Measurements from ENCODE around the gene IL23R.
"Not testable (repeated sequence)": the region's sequence is repeated elsewhere in the genome, so short reads cannot be mapped to it uniquely, and the experiment has no call there.

IL23R gene

GRCh38 chr1:67192902-67193301, 26.6 kb downstream of the IL23R start:
- no peak for DNase-seq (ENCODE audit: low spot score)

- DNase-seq (ENCODE audit: low spot score): no peak
Observed at GRCh38 chr1:67193704-67194103, 27.4 kb downstream of the IL23R start.

- no peak for DNase-seq (ENCODE audit: low spot score)
Observed at GRCh38 chr1:67194209-67194863, 28.1 kb downstream of the IL23R start.

- DNase-seq (ENCODE audit: low spot score): no peak
Observed at GRCh38 chr1:67200755-67201154, 34.5 kb downstream of the IL23R start.

GRCh38 chr1:67201891-67202290, 35.6 kb downstream of the IL23R start:
- no peak for DNase-seq (ENCODE audit: low spot score)

- DNase-seq (ENCODE audit: low spot score): no peak
Observed at GRCh38 chr1:67204298-67204980, 38.2 kb downstream of the IL23R start.

GRCh38 chr1:67207398-67207797, 41.1 kb downstream of the IL23R start:
- DNase-seq (ENCODE audit: low spot score): not testable (repeated sequence)

GRCh38 chr1:67208217-67208616, 42.0 kb downstream of the IL23R start:
- no peak for DNase-seq (ENCODE audit: low spot score)

GRCh38 chr1:67209521-67209920, 43.3 kb downstream of the IL23R start:
- DNase-seq (ENCODE audit: low spot score): no peak

GRCh38 chr1:67211589-67212563, 45.6 kb downstream of the IL23R start:
- no peak for DNase-seq (ENCODE audit: low spot score)

GRCh38 chr1:67213164-67213563, 46.9 kb downstream of the IL23R start:
- DNase-seq (ENCODE audit: low spot score): no peak

GRCh38 chr1:67213948-67214347, 47.7 kb downstream of the IL23R start:
- DNase-seq (ENCODE audit: low spot score): no peak

- DNase-seq (ENCODE audit: low spot score): no peak
Observed at GRCh38 chr1:67214420-67215174, 48.3 kb downstream of the IL23R start.

- DNase-seq (ENCODE audit: low spot score): no peak
Observed at GRCh38 chr1:67216401-67216800, 50.1 kb downstream of the IL23R start.

GRCh38 chr1:67217417-67217816, 51.2 kb downstream of the IL23R start:
- DNase-seq (ENCODE audit: low spot score): no peak

GRCh38 chr1:67217938-67218337, 51.7 kb downstream of the IL23R start:
- no peak for DNase-seq (ENCODE audit: low spot score)

- no peak for DNase-seq (ENCODE audit: low spot score)
Observed at GRCh38 chr1:67224856-67225255, 58.6 kb downstream of the IL23R start.

GRCh38 chr1:67226688-67227087, 60.4 kb downstream of the IL23R start:
- DNase-seq (ENCODE audit: low spot score): no peak

GRCh38 chr1:67227196-67227595, 60.9 kb downstream of the IL23R start:
- DNase-seq (ENCODE audit: low spot score): no peak

- no peak for DNase-seq (ENCODE audit: low spot score)
Observed at GRCh38 chr1:67228791-67229190, 62.5 kb downstream of the IL23R start.

- DNase-seq (ENCODE audit: low spot score): no peak
Observed at GRCh38 chr1:67230539-67230938, 64.3 kb downstream of the IL23R start.

GRCh38 chr1:67236277-67236676, 70.0 kb downstream of the IL23R start:
- no peak for DNase-seq (ENCODE audit: low spot score)

Measured in putamen (tissue), 1 donor.